HepG2 (cell line): ENCODE data around the gene KLHL17.
"Not testable (repeated sequence)": the region's sequence is repeated elsewhere in the genome, so short reads cannot be mapped to it uniquely, and the experiment has no call there.

Source experiments
- FOXA1 ChIP-seq, 2 experiments: fragments of 450-650 bp in 1 of 2; sonication (generic) in 1 of 2; formaldehyde crosslinking in 1 of 2; IDR thresholded peaks; 2 replicates each; pipeline versions ENCODE4 v1.4.0 to v1.6.1; 2016 to 2020; ENCODE audit warnings: missing genetic modification reagents in 1 of 2
- GABPA ChIP-seq, 2 experiments: IDR thresholded peaks; 2 replicates each; pipeline ENCODE4 v1.6.1; 2011 to 2016; ENCODE audit warnings: low read depth in 2 of 2, low read length in 1 of 2, missing biosample characterization in 1 of 2, missing genetic modification characterization in 1 of 2
- KDM1A ChIP-seq: IDR thresholded peaks from 2 replicates; pipeline ENCODE4 v1.6.1; 2016; ENCODE audit warnings: missing compliant biosample characterization
- PREB ChIP-seq: sonication (generic); formaldehyde crosslinking; IDR thresholded peaks from 2 replicates; pipeline ENCODE4 v1.4.0; 2020; ENCODE audit warnings: missing genetic modification reagents
- RXRA ChIP-seq: sonication (generic); formaldehyde crosslinking; IDR thresholded peaks from 2 replicates; pipeline ENCODE4 v1.5.1; 2020; ENCODE audit warnings: missing genetic modification reagents
- TEAD3 ChIP-seq: optimal IDR thresholded peaks from 2 replicates; pipeline ENCODE3; 2016; ENCODE audit warnings: borderline replicate concordance
- TOE1 ChIP-seq: sonication (generic); formaldehyde crosslinking; IDR thresholded peaks from 2 replicates; pipeline ENCODE4 v1.4.0; 2020; ENCODE audit warnings: mild to moderate bottlenecking, missing genetic modification reagents
- ZNF235 ChIP-seq: sonication (generic); formaldehyde crosslinking; IDR thresholded peaks from 2 replicates; pipeline ENCODE4 v1.8.1; 2023; ENCODE audit warnings: mild to moderate bottlenecking, missing genetic modification reagents, borderline replicate concordance
- ZNF776 ChIP-seq: sonication (generic); formaldehyde crosslinking; IDR thresholded peaks from 2 replicates; pipeline ENCODE4 v1.4.0; 2020; ENCODE audit warnings: mild to moderate bottlenecking, missing genetic modification reagents
- ZNF891 ChIP-seq: sonication (generic); formaldehyde crosslinking; IDR thresholded peaks from 2 replicates; pipeline ENCODE4 v1.5.0; 2020; ENCODE audit warnings: mild to moderate bottlenecking, missing genetic modification reagents
- TF ChIP-seq, protein P1 (sequence below): IDR thresholded peaks from 2 replicates; pipeline ENCODE4 v1.6.1; 2016; ENCODE audit warnings: low read depth
- TF ChIP-seq, protein P2 (sequence below): sonication (generic); formaldehyde crosslinking; IDR thresholded peaks from 2 replicates; pipeline ENCODE4 v1.8.1; 2022; ENCODE audit warnings: low read depth, mild to moderate bottlenecking, missing genetic modification reagents

DNA sequence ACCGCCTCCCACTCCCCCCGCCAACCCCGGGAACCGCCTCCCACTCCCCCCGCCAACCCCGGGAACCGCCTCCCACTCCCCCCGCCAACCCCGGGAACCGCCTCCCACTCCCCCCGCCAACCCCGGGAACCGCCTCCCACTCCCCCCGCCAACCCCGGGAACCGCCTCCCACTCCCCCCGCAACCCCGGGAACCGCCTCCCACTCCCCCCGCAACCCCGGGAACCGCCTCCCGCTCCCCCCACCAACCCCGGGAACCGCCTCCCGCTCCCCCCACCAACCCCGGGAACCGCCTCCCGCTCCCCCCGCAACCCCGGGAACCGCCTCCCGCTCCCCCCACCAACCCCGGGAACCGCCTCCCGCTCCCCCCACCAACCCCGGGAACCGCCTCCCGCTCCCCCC is 16.4 kb downstream of the KLHL17 start:
- not testable (repeated sequence) for TF ChIP-seq GABPA (IDR thresholded peaks at IDR 0.05; ENCODE audit: low read depth, low read length); GABPA (CRISPR knock-in tag; IDR thresholded peaks at IDR 0.05; ENCODE audit: low read depth); FOXA1 (IDR thresholded peaks at IDR 0.05); FOXA1 (CRISPR knock-in tag; IDR thresholded peaks at IDR 0.05); ZNF776 (CRISPR knock-in tag); ZNF235 (CRISPR knock-in tag); PREB (CRISPR knock-in tag); ZNF891 (CRISPR knock-in tag); RXRA; TOE1 (CRISPR knock-in tag); TEAD3; KDM1A (CRISPR knock-in tag)
- TF ChIP-seq, protein P1, sequence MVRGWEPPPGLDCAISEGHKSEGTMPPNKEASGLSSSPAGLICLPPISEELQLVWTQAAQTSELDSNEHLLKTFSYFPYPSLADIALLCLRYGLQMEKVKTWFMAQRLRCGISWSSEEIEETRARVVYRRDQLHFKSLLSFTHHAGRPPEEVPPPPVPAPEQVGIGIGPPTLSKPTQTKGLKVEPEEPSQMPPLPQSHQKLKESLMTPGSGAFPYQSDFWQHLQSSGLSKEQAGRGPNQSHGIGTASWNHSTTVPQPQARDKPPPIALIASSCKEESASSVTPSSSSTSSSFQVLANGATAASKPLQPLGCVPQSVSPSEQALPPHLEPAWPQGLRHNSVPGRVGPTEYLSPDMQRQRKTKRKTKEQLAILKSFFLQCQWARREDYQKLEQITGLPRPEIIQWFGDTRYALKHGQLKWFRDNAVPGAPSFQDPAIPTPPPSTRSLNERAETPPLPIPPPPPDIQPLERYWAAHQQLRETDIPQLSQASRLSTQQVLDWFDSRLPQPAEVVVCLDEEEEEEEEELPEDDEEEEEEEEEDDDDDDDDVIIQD, result not testable (repeated sequence)
- TF ChIP-seq, protein P2, sequence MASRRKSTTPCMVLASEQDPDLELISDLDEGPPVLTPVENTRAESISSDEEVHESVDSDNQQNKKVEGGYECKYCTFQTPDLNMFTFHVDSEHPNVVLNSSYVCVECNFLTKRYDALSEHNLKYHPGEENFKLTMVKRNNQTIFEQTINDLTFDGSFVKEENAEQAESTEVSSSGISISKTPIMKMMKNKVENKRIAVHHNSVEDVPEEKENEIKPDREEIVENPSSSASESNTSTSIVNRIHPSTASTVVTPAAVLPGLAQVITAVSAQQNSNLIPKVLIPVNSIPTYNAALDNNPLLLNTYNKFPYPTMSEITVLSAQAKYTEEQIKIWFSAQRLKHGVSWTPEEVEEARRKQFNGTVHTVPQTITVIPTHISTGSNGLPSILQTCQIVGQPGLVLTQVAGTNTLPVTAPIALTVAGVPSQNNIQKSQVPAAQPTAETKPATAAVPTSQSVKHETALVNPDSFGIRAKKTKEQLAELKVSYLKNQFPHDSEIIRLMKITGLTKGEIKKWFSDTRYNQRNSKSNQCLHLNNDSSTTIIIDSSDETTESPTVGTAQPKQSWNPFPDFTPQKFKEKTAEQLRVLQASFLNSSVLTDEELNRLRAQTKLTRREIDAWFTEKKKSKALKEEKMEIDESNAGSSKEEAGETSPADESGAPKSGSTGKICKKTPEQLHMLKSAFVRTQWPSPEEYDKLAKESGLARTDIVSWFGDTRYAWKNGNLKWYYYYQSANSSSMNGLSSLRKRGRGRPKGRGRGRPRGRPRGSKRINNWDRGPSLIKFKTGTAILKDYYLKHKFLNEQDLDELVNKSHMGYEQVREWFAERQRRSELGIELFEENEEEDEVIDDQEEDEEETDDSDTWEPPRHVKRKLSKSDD (CRISPR knock-in tag), result not testable (repeated sequence)
